H1 (cell line): ENCODE measurements around the gene MYH16.

Experiments used
- BRCA1 ChIP-seq: IDR thresholded peaks from 2 replicates; pipeline ENCODE4 v1.6.1; 2012; ENCODE audit warnings: low read depth, low read length, improper control_type of control experiment
- CHD2 ChIP-seq: IDR thresholded peaks from 2 replicates; pipeline ENCODE4 v1.6.1; 2012; ENCODE audit warnings: low read length, improper control_type of control experiment
- CTCF ChIP-seq, 3 experiments: IDR thresholded peaks; 1 replicate in 2 of 3; 2 replicates in 1 of 3; pipeline versions ENCODE4 v1.5.1 to v1.6.1; 2011; ENCODE audit warnings: low read length in 3 of 3, mild to moderate bottlenecking in 3 of 3, inconsistent platforms in 2 of 3, low read depth in 1 of 3, moderate library complexity in 1 of 3; ENCODE audit not compliant: insufficient read depth in 1 of 3; ENCODE audit errors: control extremely low read depth in 1 of 3
- GABPA ChIP-seq: IDR thresholded peaks from 2 replicates; pipeline ENCODE4 v1.6.1; 2011; ENCODE audit warnings: mild to moderate bottlenecking, low read length, moderate library complexity, borderline replicate concordance; ENCODE audit not compliant: insufficient read depth
- POLR2A ChIP-seq, 2 experiments: IDR thresholded peaks; 1 replicate in 1 of 2; 2 replicates in 1 of 2; pipeline ENCODE4 v1.6.1; 2011; ENCODE audit warnings: low read depth in 2 of 2, low read length in 2 of 2, mild to moderate bottlenecking in 2 of 2; ENCODE audit errors: control extremely low read depth in 1 of 2
- POLR2AphosphoS5 ChIP-seq: IDR thresholded peaks from 2 replicates; pipeline ENCODE4 v1.6.1; 2011; ENCODE audit warnings: low read depth, low read length
- RAD21 ChIP-seq, 2 experiments: IDR thresholded peaks in 1 of 2; conservative IDR thresholded peaks in 1 of 2; 2 replicates each; pipeline ENCODE4 v1.6.1; 2011; ENCODE audit warnings: low read depth in 2 of 2, low read length in 2 of 2, improper control_type of control experiment in 1 of 2, inconsistent platforms in 1 of 2, mild to moderate bottlenecking in 1 of 2, moderate library complexity in 1 of 2
- RNF2 ChIP-seq: fragments of 200-900, 300-1000 bp; sonication (generic); IDR thresholded peaks from 2 replicates; pipeline ENCODE4 v1.7.1; 2016; ENCODE audit warnings: borderline replicate concordance, low read depth, mild to moderate bottlenecking, antibody characterized with exemption, low read length; ENCODE audit not compliant: poor library complexity, severe bottlenecking; ENCODE audit errors: missing control alignments
- SAP30 ChIP-seq: fragments of 300-600 bp; sonication (generic); IDR thresholded peaks from 2 replicates; pipeline ENCODE4 v1.7.1; 2012; ENCODE audit warnings: low read length, moderate library complexity, mild to moderate bottlenecking, inconsistent platforms; ENCODE audit not compliant: insufficient read depth, insufficient replicate concordance
- USF2 ChIP-seq: IDR thresholded peaks from 2 replicates; pipeline ENCODE4 v1.6.1; 2011; ENCODE audit warnings: low read length, improper control_type of control experiment

- no peak for TF ChIP-seq RAD21 (IDR thresholded peaks at IDR 0.05 in 1 of 2, conservative IDR thresholded peaks at IDR 0.05 in 1 of 2; ENCODE audit: low read depth in 2 of 2, low read length in 2 of 2)
- no peak for TF ChIP-seq POLR2AphosphoS5
- no peak for TF ChIP-seq RNF2
- TF ChIP-seq SAP30 = no peak
- TF ChIP-seq BRCA1 = no peak
- TF ChIP-seq USF2 = no peak
- TF ChIP-seq CTCF (IDR thresholded peaks at IDR 0.05; ENCODE audit: control extremely low read depth in 1 of 3, insufficient read depth in 1 of 3, low read depth in 1 of 3, low read length in 3 of 3) = no peak
- no peak for TF ChIP-seq POLR2A (IDR thresholded peaks at IDR 0.05; ENCODE audit: control extremely low read depth in 1 of 2, low read depth in 2 of 2, low read length in 2 of 2)
- no peak for TF ChIP-seq GABPA
- no peak for TF ChIP-seq CHD2
These were observed 30.0 kb upstream of the MYH16 start for GRCh38 chr7:99242682-99243081.
